ENCODE results near the gene FADS3. TPM values are rescaled to one million over a fixed set of nuclear protein-coding genes. Genes with fewer than 3 reads are reported as not detected.

The FADS3 gene
- total RNA-seq, result 10 to 100 TPM in 3 of 4 donors, 1 to 10 TPM in 1; 9.5 to 76.7 (median 18.4) TPM

GRCh38 chr11:61891331-61892084 lies at the start of gene FADS3:
Gene FADS3 (minus strand): TSS chr11:61891545. CDS start chr11:61891381, 164 bp downstream.
- H3K36me3 ChIP-seq, result no peaks in the 10 kb centered on the region
- no peak for TF ChIP-seq POLR2A (IDR thresholded peaks at IDR 0.05)
- TF ChIP-seq CTCF (IDR thresholded peaks at IDR 0.05), result peak in 3 of 6 experiments; percentile 1 to 23 (median 11)
- DNase-seq, result peak; percentile 89 to 93 (median 92)
- H3K9me3 ChIP-seq, result no peaks in the 10 kb centered on the region
- H3K4me3 ChIP-seq, result peak within 1 kb of the TSS; percentile 80 to 98 (median 94)
- H3K4me1 ChIP-seq, result peaks cover 4 to 13% (median 9%) of the 10 kb centered on the region in 4 donors
- no peaks in the 10 kb centered on the region for H3K27me3 ChIP-seq
- peak within 1 kb of the TSS; percentile 77 to 90 (median 80) for H3K27ac ChIP-seq

GRCh38 chr11:61940466-61940865 lies 49.1 kb upstream of the FADS3 start:
- Histone ChIP-seq H3K4me1 (no peaks in the 10 kb centered on the region), H3K4me3 (no peak overlapping the region), H3K36me3 (no peaks in the 10 kb centered on the region), H3K9me3 (no peaks in the 10 kb centered on the region), H3K27me3 (no peaks in the 10 kb centered on the region), H3K27ac (no peak overlapping the region)
- TF ChIP-seq POLR2A (IDR thresholded peaks at IDR 0.05) (no peak), CTCF (IDR thresholded peaks at IDR 0.05) (no peak)
- no peak for DNase-seq

GRCh38 chr11:61935861-61936260 lies 44.5 kb upstream of the FADS3 start:
- TF ChIP-seq CTCF (IDR thresholded peaks at IDR 0.05) (no peak), POLR2A (IDR thresholded peaks at IDR 0.05) (no peak)
- H3K36me3 ChIP-seq, result no peaks in the 10 kb centered on the region
- no peaks in the 10 kb centered on the region for H3K9me3 ChIP-seq
- H3K27ac ChIP-seq, result no peak overlapping the region
- H3K4me1 ChIP-seq, result no peaks in the 10 kb centered on the region
- DNase-seq, result no peak
- H3K4me3 ChIP-seq, result no peak overlapping the region
- H3K27me3 ChIP-seq, result no peaks in the 10 kb centered on the region

- Histone ChIP-seq H3K4me1 (no peaks in the 10 kb centered on the region), H3K27me3 (no peaks in the 10 kb centered on the region), H3K9me3 (no peaks in the 10 kb centered on the region), H3K27ac (no peak overlapping the region), H3K4me3 (no peak overlapping the region), H3K36me3 (no peaks in the 10 kb centered on the region)
- TF ChIP-seq POLR2A (IDR thresholded peaks at IDR 0.05) (no peak), CTCF (IDR thresholded peaks at IDR 0.05) (no peak)
- DNase-seq, result no peak
Observed at GRCh38 chr11:61930933-61931332, 39.6 kb upstream of the FADS3 start.

- TF ChIP-seq POLR2A (IDR thresholded peaks at IDR 0.05), result no peak
- no peak for TF ChIP-seq CTCF (IDR thresholded peaks at IDR 0.05)
Observed at GRCh38 chr11:61928606-61929005, 37.3 kb upstream of the FADS3 start.

More at GRCh38 chr11:61928606-61929005, 37.3 kb upstream of the FADS3 start:
- no peaks in the 10 kb centered on the region for H3K36me3 ChIP-seq
- H3K4me1 ChIP-seq, result no peaks in the 10 kb centered on the region
- H3K27ac ChIP-seq, result no peak overlapping the region
- no peak overlapping the region for H3K4me3 ChIP-seq
- no peaks in the 10 kb centered on the region for H3K9me3 ChIP-seq
- H3K27me3 ChIP-seq, result no peaks in the 10 kb centered on the region
- no peak for DNase-seq

Data from Peyer's patch (tissue), 4 donors.